A673 (cell line): ENCODE measurements around the gene WDR37.

Source experiments
- EZH2 ChIP-seq: fragments of 200-600 bp; sonication (generic); IDR thresholded peaks from 2 replicates; pipeline ENCODE4 v1.6.1; 2017; ENCODE audit warnings: borderline replicate concordance, low read depth, mild to moderate bottlenecking, mixed read lengths, antibody characterized with exemption, low read length; ENCODE audit not compliant: poor library complexity, severe bottlenecking
- TF ChIP-seq, protein P1 (sequence below): fragments of 300-800, 200-600 bp; sonication (generic); conservative IDR thresholded peaks from 2 replicates; pipeline ENCODE4 v1.5.1; 2017; ENCODE audit warnings: low read depth, mild to moderate bottlenecking, antibody characterized with exemption, low read length, moderate library complexity, mixed read lengths

DNA sequence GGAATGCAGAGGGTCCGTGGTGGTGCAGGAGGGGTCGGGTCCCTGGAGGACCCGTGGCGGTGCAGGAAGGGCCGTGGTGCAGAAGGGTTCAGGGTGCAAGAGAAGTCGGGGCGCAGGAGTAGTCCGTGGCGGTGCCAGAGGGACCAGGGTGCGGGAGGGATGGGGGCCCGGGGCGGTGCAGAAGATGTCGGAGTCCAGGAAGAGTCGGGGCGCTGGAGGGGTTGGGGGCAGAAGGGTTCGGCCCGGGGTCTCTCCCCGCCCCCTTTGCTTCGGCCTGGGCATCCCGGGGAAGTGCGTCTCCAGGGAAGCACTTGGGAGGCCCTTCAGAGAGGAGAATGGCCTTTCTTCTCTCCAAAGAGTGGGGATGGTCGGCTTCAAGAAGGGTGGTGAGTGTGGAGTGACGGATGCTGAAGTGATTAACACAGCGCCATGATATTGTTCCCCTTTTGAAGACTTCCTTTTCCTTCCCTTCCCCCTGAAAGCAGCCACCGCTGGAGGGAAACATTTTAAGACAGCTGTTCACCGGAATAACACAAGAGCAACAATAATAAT is 997 bp downstream of the WDR37 start:
- TF ChIP-seq, protein P1, sequence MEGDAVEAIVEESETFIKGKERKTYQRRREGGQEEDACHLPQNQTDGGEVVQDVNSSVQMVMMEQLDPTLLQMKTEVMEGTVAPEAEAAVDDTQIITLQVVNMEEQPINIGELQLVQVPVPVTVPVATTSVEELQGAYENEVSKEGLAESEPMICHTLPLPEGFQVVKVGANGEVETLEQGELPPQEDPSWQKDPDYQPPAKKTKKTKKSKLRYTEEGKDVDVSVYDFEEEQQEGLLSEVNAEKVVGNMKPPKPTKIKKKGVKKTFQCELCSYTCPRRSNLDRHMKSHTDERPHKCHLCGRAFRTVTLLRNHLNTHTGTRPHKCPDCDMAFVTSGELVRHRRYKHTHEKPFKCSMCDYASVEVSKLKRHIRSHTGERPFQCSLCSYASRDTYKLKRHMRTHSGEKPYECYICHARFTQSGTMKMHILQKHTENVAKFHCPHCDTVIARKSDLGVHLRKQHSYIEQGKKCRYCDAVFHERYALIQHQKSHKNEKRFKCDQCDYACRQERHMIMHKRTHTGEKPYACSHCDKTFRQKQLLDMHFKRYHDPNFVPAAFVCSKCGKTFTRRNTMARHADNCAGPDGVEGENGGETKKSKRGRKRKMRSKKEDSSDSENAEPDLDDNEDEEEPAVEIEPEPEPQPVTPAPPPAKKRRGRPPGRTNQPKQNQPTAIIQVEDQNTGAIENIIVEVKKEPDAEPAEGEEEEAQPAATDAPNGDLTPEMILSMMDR = no peak
- no peak for TF ChIP-seq EZH2
